SK-N-SH treated with all-trans-retinoic acid at 6 μM for 48 hours (cell line): ENCODE results near the gene CCDC187.

ENCODE experiments used
- ARNTL ChIP-seq: fragments of 450-650 bp; formaldehyde crosslinking; IDR thresholded peaks from 2 replicates; pipeline ENCODE4 v1.5.0; 2020; ENCODE audit warnings: low read depth, mild to moderate bottlenecking, moderate library complexity, borderline replicate concordance
- GLIS3 ChIP-seq: fragments of 250-450 bp; sonication (Bioruptor Pico); IDR thresholded peaks from 2 replicates; pipeline ENCODE4 v1.5.0; 2020; ENCODE audit warnings: mild to moderate bottlenecking, moderate library complexity
- ISL1 ChIP-seq: fragments of 250-450 bp; sonication (Bioruptor Pico); IDR thresholded peaks from 2 replicates; pipeline ENCODE4 v2.1.2; 2022; ENCODE audit warnings: mild to moderate bottlenecking, moderate library complexity
- PPARA ChIP-seq: fragments of 250-450 bp; sonication (Bioruptor Pico); IDR thresholded peaks from 2 replicates; pipeline ENCODE4 v1.5.0; 2020; ENCODE audit warnings: mild to moderate bottlenecking, borderline replicate concordance
- RARB ChIP-seq: fragments of 250-450 bp; sonication (Bioruptor Pico); IDR thresholded peaks from 2 replicates; pipeline ENCODE4 v1.8.0; 2021; ENCODE audit warnings: mild to moderate bottlenecking, moderate library complexity
- TCF4 ChIP-seq: fragments of 250-450 bp; sonication (Bioruptor Pico); IDR thresholded peaks from 2 replicates; pipeline ENCODE4 v1.8.0; 2021; ENCODE audit warnings: mild to moderate bottlenecking, moderate library complexity, borderline replicate concordance
- TOX ChIP-seq: fragments of 250-450 bp; sonication (Bioruptor Pico); IDR thresholded peaks from 2 replicates; pipeline ENCODE4 v1.8.0; 2021; ENCODE audit warnings: mild to moderate bottlenecking, moderate library complexity, borderline replicate concordance
- ZC3H10 ChIP-seq: fragments of 250-450 bp; sonication (Bioruptor Pico); IDR thresholded peaks from 2 replicates; pipeline ENCODE4 v1.5.1; 2021; ENCODE audit warnings: mild to moderate bottlenecking, moderate library complexity
- ZFP3 ChIP-seq: fragments of 250-450 bp; sonication (Bioruptor Pico); IDR thresholded peaks from 2 replicates; pipeline ENCODE4 v1.5.0; 2020; ENCODE audit warnings: mild to moderate bottlenecking, moderate library complexity
- ZFP30 ChIP-seq: fragments of 450-650 bp; formaldehyde crosslinking; IDR thresholded peaks from 2 replicates; pipeline ENCODE4 v1.5.0; 2022; ENCODE audit warnings: mild to moderate bottlenecking, moderate library complexity
- ZNF70 ChIP-seq: fragments of 450-650 bp; formaldehyde crosslinking; IDR thresholded peaks from 2 replicates; pipeline ENCODE4 v1.5.0; 2020; ENCODE audit warnings: mild to moderate bottlenecking, moderate library complexity
- ZNF8 ChIP-seq: fragments of 450-650 bp; formaldehyde crosslinking; IDR thresholded peaks from 2 replicates; pipeline ENCODE4 v1.5.0; 2020; ENCODE audit warnings: mild to moderate bottlenecking, moderate library complexity
- TF ChIP-seq, protein P1 (sequence below): fragments of 250-450 bp; sonication (Bioruptor Pico); IDR thresholded peaks from 2 replicates; pipeline ENCODE4 v1.5.1; 2020; ENCODE audit warnings: low read depth, mild to moderate bottlenecking, moderate library complexity
- TF ChIP-seq, protein P2 (sequence below): fragments of 250-450 bp; sonication (Bioruptor Pico); IDR thresholded peaks from 2 replicates; pipeline ENCODE4 v1.8.0; 2020; ENCODE audit warnings: mild to moderate bottlenecking, moderate library complexity, borderline replicate concordance

DNA sequence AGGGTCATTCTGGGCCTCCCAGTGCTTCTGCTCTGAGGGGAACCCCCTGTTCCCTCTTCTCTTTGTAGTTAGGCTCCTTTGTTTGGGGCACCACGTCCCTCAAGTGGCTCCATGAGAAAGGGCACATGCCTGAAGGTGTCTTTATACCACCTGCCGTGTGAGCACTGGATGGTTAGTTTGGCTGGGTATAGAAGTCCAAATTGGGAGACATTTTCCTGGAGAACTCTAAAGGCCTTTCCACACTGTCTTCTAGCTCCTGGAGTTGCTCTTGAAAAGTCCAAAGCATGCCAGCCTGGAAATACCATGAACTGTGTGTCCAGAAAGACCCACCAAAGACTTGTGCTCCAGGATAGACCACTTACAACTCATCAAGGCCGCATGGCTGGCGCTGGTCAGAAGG, 11.1 kb upstream of the CCDC187 start:
- TF ChIP-seq ZNF8 (CRISPR knock-in tag) (no peak), ISL1 (CRISPR knock-in tag) (no peak), TOX (CRISPR knock-in tag) (no peak), RARB (no peak), PPARA (no peak), TCF4 (CRISPR knock-in tag) (no peak), ZC3H10 (no peak), ZFP3 (no peak), ZNF70 (CRISPR knock-in tag) (no peak), ARNTL (CRISPR knock-in tag) (no peak), GLIS3 (no peak), ZFP30 (no peak)
- TF ChIP-seq, protein P1, sequence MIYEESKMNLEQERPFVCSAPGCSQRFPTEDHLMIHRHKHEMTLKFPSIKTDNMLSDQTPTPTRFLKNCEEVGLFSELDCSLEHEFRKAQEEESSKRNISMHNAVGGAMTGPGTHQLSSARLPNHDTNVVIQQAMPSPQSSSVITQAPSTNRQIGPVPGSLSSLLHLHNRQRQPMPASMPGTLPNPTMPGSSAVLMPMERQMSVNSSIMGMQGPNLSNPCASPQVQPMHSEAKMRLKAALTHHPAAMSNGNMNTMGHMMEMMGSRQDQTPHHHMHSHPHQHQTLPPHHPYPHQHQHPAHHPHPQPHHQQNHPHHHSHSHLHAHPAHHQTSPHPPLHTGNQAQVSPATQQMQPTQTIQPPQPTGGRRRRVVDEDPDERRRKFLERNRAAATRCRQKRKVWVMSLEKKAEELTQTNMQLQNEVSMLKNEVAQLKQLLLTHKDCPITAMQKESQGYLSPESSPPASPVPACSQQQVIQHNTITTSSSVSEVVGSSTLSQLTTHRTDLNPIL (CRISPR knock-in tag), result no peak
- TF ChIP-seq, protein P2, sequence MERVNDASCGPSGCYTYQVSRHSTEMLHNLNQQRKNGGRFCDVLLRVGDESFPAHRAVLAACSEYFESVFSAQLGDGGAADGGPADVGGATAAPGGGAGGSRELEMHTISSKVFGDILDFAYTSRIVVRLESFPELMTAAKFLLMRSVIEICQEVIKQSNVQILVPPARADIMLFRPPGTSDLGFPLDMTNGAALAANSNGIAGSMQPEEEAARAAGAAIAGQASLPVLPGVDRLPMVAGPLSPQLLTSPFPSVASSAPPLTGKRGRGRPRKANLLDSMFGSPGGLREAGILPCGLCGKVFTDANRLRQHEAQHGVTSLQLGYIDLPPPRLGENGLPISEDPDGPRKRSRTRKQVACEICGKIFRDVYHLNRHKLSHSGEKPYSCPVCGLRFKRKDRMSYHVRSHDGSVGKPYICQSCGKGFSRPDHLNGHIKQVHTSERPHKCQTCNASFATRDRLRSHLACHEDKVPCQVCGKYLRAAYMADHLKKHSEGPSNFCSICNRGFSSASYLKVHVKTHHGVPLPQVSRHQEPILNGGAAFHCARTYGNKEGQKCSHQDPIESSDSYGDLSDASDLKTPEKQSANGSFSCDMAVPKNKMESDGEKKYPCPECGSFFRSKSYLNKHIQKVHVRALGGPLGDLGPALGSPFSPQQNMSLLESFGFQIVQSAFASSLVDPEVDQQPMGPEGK (CRISPR knock-in tag), result no peak
